H9 (cell line): ENCODE results near the gene JARID2. TPM values are rescaled to one million over a fixed set of nuclear protein-coding genes. Genes with fewer than 3 reads are reported as not detected.
A peak's percentile ranks its signal among the peaks of the same experiment; 100 is the strongest.

Experiments
- DNase-seq: peaks from one replicate; pipeline ENCODE4 v3.0.0-alpha.2; 2017
- H2AFZ ChIP-seq: one replicate; pipeline ENCODE4 v1.6.1; 2013; ENCODE audit warnings: mild to moderate bottlenecking, low read length, control low read depth, moderate library complexity
- H2AK5ac ChIP-seq: 2 replicates; pipeline ENCODE4 v1.6.1; 2013; ENCODE audit warnings: low read length, control low read depth, mixed read lengths; ENCODE audit not compliant: insufficient read length
- H2BK120ac ChIP-seq: one replicate; pipeline ENCODE4 v1.6.1; 2013; ENCODE audit warnings: low read depth, mild to moderate bottlenecking, low read length, control low read depth, inconsistent platforms; ENCODE audit not compliant: poor library complexity, severe bottlenecking
- H2BK12ac ChIP-seq: 2 replicates; pipeline ENCODE4 v1.6.1; 2013; ENCODE audit warnings: low read length, control low read depth, mixed read lengths, low read depth; ENCODE audit not compliant: insufficient read length
- H2BK15ac ChIP-seq: 2 replicates; pipeline ENCODE4 v1.6.1; 2013; ENCODE audit warnings: low read depth, low read length, control low read depth
- H2BK20ac ChIP-seq: one replicate; pipeline ENCODE4 v1.6.1; 2013; ENCODE audit warnings: low read depth, mild to moderate bottlenecking, low read length, control low read depth, inconsistent platforms; ENCODE audit not compliant: poor library complexity, severe bottlenecking
- H2BK5ac ChIP-seq: 2 replicates; pipeline ENCODE4 v1.6.1; 2013; ENCODE audit warnings: low read length, control low read depth, mixed read lengths; ENCODE audit not compliant: insufficient read length
- H3K14ac ChIP-seq: 2 replicates; pipeline ENCODE4 v1.6.1; 2013; ENCODE audit warnings: low read length, control low read depth; ENCODE audit not compliant: insufficient read depth
- H3K18ac ChIP-seq: 2 replicates; pipeline ENCODE4 v1.6.1; 2013; ENCODE audit warnings: low read depth, mild to moderate bottlenecking, mixed read lengths, low read length, control low read depth; ENCODE audit not compliant: insufficient read length
- H3K23ac ChIP-seq: 2 replicates; pipeline ENCODE4 v1.6.1; 2013; ENCODE audit warnings: low read length, control low read depth, mixed read lengths, low read depth; ENCODE audit not compliant: insufficient read length
- H3K23me2 ChIP-seq: 2 replicates; pipeline ENCODE4 v1.6.1; 2013; ENCODE audit warnings: low read depth, mild to moderate bottlenecking, mixed read lengths, low read length, control low read depth; ENCODE audit not compliant: insufficient read length, poor library complexity, severe bottlenecking
- H3K27ac ChIP-seq: 2 replicates; pipeline ENCODE4 v1.5.1; 2013; ENCODE audit warnings: low read length, control low read depth, mixed read lengths, low read depth; ENCODE audit not compliant: insufficient read length
- H3K27me3 ChIP-seq: 2 replicates; pipeline ENCODE4 v1.6.1; 2013; ENCODE audit warnings: low read length, control low read depth, inconsistent platforms; ENCODE audit not compliant: insufficient read depth
- H3K4ac ChIP-seq: 2 replicates; pipeline ENCODE4 v1.6.1; 2013; ENCODE audit warnings: low read depth, mild to moderate bottlenecking, control low read depth, inconsistent platforms, low read length, moderate library complexity
- H3K4me1 ChIP-seq: 2 replicates; pipeline ENCODE4 v1.6.1; 2013; ENCODE audit warnings: low read length, control low read depth, inconsistent platforms; ENCODE audit not compliant: insufficient read depth
- H3K4me2 ChIP-seq: 2 replicates; pipeline ENCODE4 v1.6.1; 2013; ENCODE audit warnings: low read length, control low read depth, mixed read lengths; ENCODE audit not compliant: insufficient read length, insufficient read depth
- H3K56ac ChIP-seq: 2 replicates; pipeline ENCODE4 v1.6.1; 2013; ENCODE audit warnings: low read depth, mild to moderate bottlenecking, mixed read lengths, low read length, control low read depth; ENCODE audit not compliant: insufficient read length
- H3K79me1 ChIP-seq: 2 replicates; pipeline ENCODE4 v1.6.1; 2013; ENCODE audit warnings: low read depth, mild to moderate bottlenecking, moderate library complexity, low read length, control low read depth, inconsistent platforms; ENCODE audit not compliant: insufficient read depth, poor library complexity, severe bottlenecking
- H3K79me2 ChIP-seq: 2 replicates; pipeline ENCODE4 v1.6.1; 2013; ENCODE audit warnings: low read length, control low read depth, inconsistent platforms; ENCODE audit not compliant: insufficient read depth
- H3K9ac ChIP-seq: 2 replicates; pipeline ENCODE4 v1.6.1; 2013; ENCODE audit warnings: low read length, control low read depth, mixed read lengths; ENCODE audit not compliant: insufficient read length; ENCODE audit errors: extremely low read depth
- H3K9me3 ChIP-seq: one replicate; pipeline ENCODE4 v1.6.1; 2013; ENCODE audit warnings: low read depth, low read length, inconsistent platforms; ENCODE audit not compliant: control insufficient read depth
- H3T11ph ChIP-seq: one replicate; pipeline ENCODE4 v1.6.1; 2013; ENCODE audit warnings: mild to moderate bottlenecking, low read length, control low read depth, inconsistent platforms
- H4K20me1 ChIP-seq: one replicate; pipeline ENCODE4 v1.6.1; 2013; ENCODE audit not compliant: control insufficient read depth, insufficient read length, insufficient read depth
- H4K5ac ChIP-seq: 2 replicates; pipeline ENCODE4 v1.6.1; 2013; ENCODE audit warnings: low read depth, mild to moderate bottlenecking, mixed read lengths, low read length, control low read depth; ENCODE audit not compliant: insufficient read length
- H4K8ac ChIP-seq: replicated peaks from 2 replicates; pipeline ENCODE4 v1.6.1; 2013; ENCODE audit warnings: low read length, control low read depth, mixed read lengths, low read depth; ENCODE audit not compliant: insufficient read length
- H4K91ac ChIP-seq: 2 replicates; pipeline ENCODE4 v1.6.1; 2013; ENCODE audit warnings: low read depth, mild to moderate bottlenecking, moderate library complexity, mixed read lengths, low read length, control low read depth; ENCODE audit not compliant: insufficient read length
- H3K27ac Mint-ChIP-seq, 3 experiments: 2 replicates in 2 of 3; 3 replicates in 1 of 3; pipeline ENCODE4 v1.8.0; 2020 to 2021; ENCODE audit warnings: mixed read lengths in 3 of 3, mild to moderate bottlenecking in 1 of 3, moderate library complexity in 1 of 3
- H3K27me3 Mint-ChIP-seq: 2 replicates; pipeline ENCODE4 v1.8.0; 2021; ENCODE audit warnings: low read depth, mild to moderate bottlenecking, moderate library complexity, mixed read lengths
- H3K36me3 Mint-ChIP-seq, 3 experiments: 2 replicates in 2 of 3; 3 replicates in 1 of 3; pipeline ENCODE4 v1.8.0; 2020 to 2021; ENCODE audit warnings: low read depth in 3 of 3, mixed read lengths in 3 of 3; ENCODE audit not compliant: insufficient read depth in 1 of 3
- H3K4me1 Mint-ChIP-seq, 2 experiments: 2 replicates each; pipeline ENCODE4 v1.8.0; 2020; ENCODE audit warnings: mixed read lengths in 2 of 2
- H3K4me3 Mint-ChIP-seq, 2 experiments: 2 replicates in 1 of 2; 3 replicates in 1 of 2; pipeline ENCODE4 v1.8.0; 2020 to 2021; ENCODE audit warnings: mild to moderate bottlenecking in 2 of 2, mixed read lengths in 2 of 2, moderate library complexity in 1 of 2
- H3K9me3 Mint-ChIP-seq, 2 experiments: 2 replicates in 1 of 2; 3 replicates in 1 of 2; pipeline ENCODE4 v1.8.0; 2020; ENCODE audit warnings: mild to moderate bottlenecking in 2 of 2, mixed read lengths in 2 of 2, moderate library complexity in 1 of 2
- CTCF ChIP-seq: fragments of 200-600 bp; sonication (generic); conservative IDR thresholded peaks from 3 replicates; pipeline ENCODE4 v1.8.0; 2021; ENCODE audit warnings: antibody characterized with exemption, mild to moderate bottlenecking
- WGBS: extraction: QIAGEN DNeasy Blood & Tissue Kit; methylation state at CpG from one replicate; pipeline ENCODE4 v1.1.7; 2013; ENCODE audit warnings: missing lambda C conversion rate, low lambda C conversion rate, mixed read lengths; ENCODE audit not compliant: insufficient read length; ENCODE audit errors: extremely low coverage; 5-methylcytosine and 5-hydroxymethylcytosine counted together
- total RNA-seq: library from RNA; stranded (reverse); gene quantifications from 2 replicates; pipeline ENCODE4 v1.2.1, GENCODE V29; 2021

Gene JARID2
- total RNA-seq, 1 experiment from 2014 or later, result 174 TPM

GRCh38 chr6:15401769-15402250 is 155.9 kb downstream of the JARID2 start:
- Histone ChIP-seq H4K20me1 (peaks cover 3% of the 10 kb centered on the region), H2BK5ac (no peak overlapping the region), H3K4me2 (no peak overlapping the region), H3K79me1 (peaks cover 2% of the 10 kb centered on the region), H4K5ac (no peak overlapping the region), H2BK15ac (no peak overlapping the region), H3K23me2 (no peaks in the 10 kb centered on the region), H2AFZ (no peak overlapping the region), H3K4me1 (peaks cover 37% of the 10 kb centered on the region), H4K91ac (no peak overlapping the region), H3K14ac (no peak overlapping the region), H3K79me2 (peaks cover 98% of the 10 kb centered on the region), H3K23ac (no peak overlapping the region), H3K18ac (no peak overlapping the region), H3K56ac (no peak overlapping the region), H3K9ac (no peak overlapping the region), H3K9me3 (no peaks in the 10 kb centered on the region), H3T11ph (no peak overlapping the region), H3K27ac (no peak overlapping the region), H2BK120ac (no peak overlapping the region), H2BK12ac (no peak overlapping the region), H2AK5ac (no peak overlapping the region), H2BK20ac (no peak overlapping the region), H3K4ac (no peak overlapping the region), H3K27me3 (no peaks in the 10 kb centered on the region), H4K8ac (no peak overlapping the region)
- peaks cover 88 to 92% of the 10 kb centered on the region in 2 experiments for H3K4me1 Mint-ChIP-seq
- H3K4me3 Mint-ChIP-seq, result no peak overlapping the region; a peak in 1 of 5 replicates
- no peaks in the 10 kb centered on the region for H3K36me3 Mint-ChIP-seq
- DNase-seq, result no peak
- no peak for TF ChIP-seq CTCF
- H3K9me3 Mint-ChIP-seq, result no peaks in the 10 kb centered on the region
- WGBS, result no CpG with 5 or more reads among the region's 2 CpGs
- no peaks in the 10 kb centered on the region; the same call in 1 of the 2 replicates for H3K27me3 Mint-ChIP-seq
- H3K27ac Mint-ChIP-seq, result peak overlapping the region in 1 of 3 experiments; percentile 59; a peak in 1 of 7 replicates
